Gastrocnemius medialis (tissue), 4 donors: ENCODE results near the gene CYP51A1.
"Not testable (repeated sequence)": the region's sequence is repeated elsewhere in the genome, so short reads cannot be mapped to it uniquely, and the experiment has no call there.

Source experiments
- POLR2A ChIP-seq, 2 donors: fragments of 450-650 bp; IDR thresholded peaks; one replicate each; pipeline ENCODE4 v1.6.1; 2017; ENCODE audit warnings: antibody characterized with exemption in 2 of 2, mild to moderate bottlenecking in 2 of 2, moderate library complexity in 2 of 2
- TF ChIP-seq, protein P1 (sequence below), 5 experiments: fragments of 450-650 bp in 3 of 5; fragments of 200-600 bp in 2 of 5; sonication (generic) in 2 of 5; IDR thresholded peaks in 4 of 5; conservative IDR thresholded peaks in 1 of 5; 1 replicate in 4 of 5; 2 replicates in 1 of 5; pipeline ENCODE4 v1.5.1; 2016 to 2019; ENCODE audit warnings: antibody characterized with exemption in 5 of 5, mild to moderate bottlenecking in 3 of 5, moderate library complexity in 3 of 5

GRCh38 chr7:92169529-92169928 lies 35.3 kb upstream of the CYP51A1 start:
- TF ChIP-seq, protein P1, sequence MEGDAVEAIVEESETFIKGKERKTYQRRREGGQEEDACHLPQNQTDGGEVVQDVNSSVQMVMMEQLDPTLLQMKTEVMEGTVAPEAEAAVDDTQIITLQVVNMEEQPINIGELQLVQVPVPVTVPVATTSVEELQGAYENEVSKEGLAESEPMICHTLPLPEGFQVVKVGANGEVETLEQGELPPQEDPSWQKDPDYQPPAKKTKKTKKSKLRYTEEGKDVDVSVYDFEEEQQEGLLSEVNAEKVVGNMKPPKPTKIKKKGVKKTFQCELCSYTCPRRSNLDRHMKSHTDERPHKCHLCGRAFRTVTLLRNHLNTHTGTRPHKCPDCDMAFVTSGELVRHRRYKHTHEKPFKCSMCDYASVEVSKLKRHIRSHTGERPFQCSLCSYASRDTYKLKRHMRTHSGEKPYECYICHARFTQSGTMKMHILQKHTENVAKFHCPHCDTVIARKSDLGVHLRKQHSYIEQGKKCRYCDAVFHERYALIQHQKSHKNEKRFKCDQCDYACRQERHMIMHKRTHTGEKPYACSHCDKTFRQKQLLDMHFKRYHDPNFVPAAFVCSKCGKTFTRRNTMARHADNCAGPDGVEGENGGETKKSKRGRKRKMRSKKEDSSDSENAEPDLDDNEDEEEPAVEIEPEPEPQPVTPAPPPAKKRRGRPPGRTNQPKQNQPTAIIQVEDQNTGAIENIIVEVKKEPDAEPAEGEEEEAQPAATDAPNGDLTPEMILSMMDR (IDR thresholded peaks at IDR 0.05 in 4 of 5, conservative IDR thresholded peaks at IDR 0.05 in 1 of 5): not testable (repeated sequence)
- not testable (repeated sequence) for TF ChIP-seq POLR2A (IDR thresholded peaks at IDR 0.05)
